ENCODE data around the gene ATP5PB. TPM values are rescaled to one million over a fixed set of nuclear protein-coding genes. Genes with fewer than 3 reads are reported as not detected.
A peak's percentile ranks its signal among the peaks of the same experiment; 100 is the strongest.

ATP5PB gene
- total RNA-seq, 1 experiment from 2014 or later = 323 TPM

DNA sequence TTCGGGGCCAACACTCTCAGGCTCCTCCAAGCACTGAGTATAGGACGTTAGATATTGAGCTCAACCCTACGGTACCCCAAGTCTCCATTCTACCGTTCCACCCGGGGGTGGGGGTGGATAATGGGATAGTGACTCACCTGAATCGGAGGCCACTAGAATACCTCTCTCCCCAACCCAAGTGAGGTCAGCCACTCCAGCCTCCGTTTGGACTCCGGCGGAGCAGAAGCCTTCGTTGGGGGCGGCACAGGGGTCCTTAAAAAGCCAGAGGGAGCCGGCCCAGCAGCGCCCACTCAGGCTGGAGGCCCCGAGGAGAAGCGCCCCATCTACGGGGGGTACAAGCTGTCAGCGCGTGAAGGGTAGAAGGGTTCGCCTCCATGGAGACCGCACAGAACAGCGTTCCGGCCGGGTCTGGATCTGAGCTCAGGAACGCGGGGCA, 764 bp upstream of the ATP5PB start:
- Histone ChIP-seq H3K36me3 (ENCODE audit: control insufficient read depth in 1 of 2, insufficient read depth in 2 of 2, low read length in 2 of 2) (peaks cover 22 to 45% of the 10 kb centered on the region in 2 experiments; a peak in 3 of 4 replicates), H3K4me2 (ENCODE audit: low read length) (peak overlapping the region; percentile 83), H3K27me3 (ENCODE audit: insufficient read depth, low read length) (no peaks in the 10 kb centered on the region), H3K4me1 (ENCODE audit: control insufficient read depth in 1 of 2, insufficient read depth in 2 of 2, low read length in 2 of 2) (peaks cover 15 to 28% of the 10 kb centered on the region in 2 experiments), H4K20me1 (ENCODE audit: insufficient read depth) (peaks cover 3% of the 10 kb centered on the region; the same call in 1 of the 2 replicates), H3K79me2 (ENCODE audit: insufficient read depth, low read length) (peaks cover 96% of the 10 kb centered on the region), H3K9me3 (ENCODE audit: control insufficient read depth in 1 of 2, insufficient read depth in 1 of 2, low read depth in 1 of 2, low read length in 2 of 2) (no peaks in the 10 kb centered on the region), H3K27ac (ENCODE audit: low read depth, low read length) (peak overlapping the region; percentile 60), H2AFZ (ENCODE audit: low read depth, low read length, poor library complexity, severe bottlenecking) (no peak overlapping the region), H3K9ac (ENCODE audit: low read length) (peak overlapping the region; percentile 83), H3K9me2 (ENCODE audit: insufficient read depth) (no peaks in the 10 kb centered on the region), H3K4me3 (replicated peaks in 1 of 2; ENCODE audit: low read depth in 1 of 2, low read length in 2 of 2) (peak overlapping the region; percentile 87 to 89)
- DNase-seq (ENCODE audit: low read depth, low spot score) (no peak), ATAC-seq (peak; percentile 2; the same call in 1 of the 2 replicates)
- ChIA-PET POLR2A (interaction anchor here (0.5 to 1.1 kb wide), 3 partner anchors 171 to 613 kb away, joined by 3 to 4 read pairs (median 3); partner anchors contain the start of gene RAP1A), CTCF (interaction anchor here (0.7 to 1.4 kb wide), 3 partner anchors 48 to 920 kb away, joined by 3 read pairs; no protein-coding TSS in a partner anchor), RAD21 (ENCODE audit: low non-redundant PET in 1 of 2, low total read pairs in 2 of 2, uncharacterized antibody in 2 of 2, unreplicated experiment in 2 of 2) (no interaction called here)
- intact Hi-C loops (cut with micrococcal nuclease) = no loop called here
- BruUV-seq (replicated peaks) = no TSS peak
- TF ChIP-seq FOSL1 (IDR thresholded peaks at IDR 0.05; ENCODE audit: low read depth) (no peak), POLR2A (IDR thresholded peaks at IDR 0.05; ENCODE audit: borderline replicate concordance, extremely low read depth, insufficient read depth, insufficient read length) (no peak), ELF1 (IDR thresholded peaks at IDR 0.05; ENCODE audit: borderline replicate concordance, low read depth) (no peak), SP1 (IDR thresholded peaks at IDR 0.05; ENCODE audit: low read depth) (no peak), TCF7L2 (IDR thresholded peaks at IDR 0.05; ENCODE audit: borderline replicate concordance, extremely low read depth, insufficient read depth, insufficient read length) (no peak), CBX3 (IDR thresholded peaks at IDR 0.05; ENCODE audit: low read depth) (no peak)

GRCh38 chr1:111449703-111450017, 396 bp downstream of the ATP5PB start:
- peak overlapping the region; percentile 77 for H3K27ac ChIP-seq (ENCODE audit: low read depth, low read length)
- H3K4me2 ChIP-seq (ENCODE audit: low read length) = peak overlapping the region; percentile 79
- peaks cover 3% of the 10 kb centered on the region; the same call in 1 of the 2 replicates for H4K20me1 ChIP-seq (ENCODE audit: insufficient read depth)
- DNase-seq (ENCODE audit: low read depth, low spot score) = no peak
- no TSS peak for BruUV-seq (replicated peaks)
- H3K4me1 ChIP-seq (ENCODE audit: control insufficient read depth in 1 of 2, insufficient read depth in 2 of 2, low read length in 2 of 2) = peaks cover 15 to 22% of the 10 kb centered on the region in 2 experiments
- H2AFZ ChIP-seq (ENCODE audit: low read depth, low read length, poor library complexity, severe bottlenecking) = no peak overlapping the region
- ChIA-PET POLR2A (interaction anchor here (1.1 kb wide), 1 partner anchor 229 kb away, joined by 3 read pairs; no protein-coding TSS in a partner anchor), RAD21 (ENCODE audit: low non-redundant PET in 1 of 2, low total read pairs in 2 of 2, uncharacterized antibody in 2 of 2, unreplicated experiment in 2 of 2) (no interaction called here), CTCF (no interaction called here)
- intact Hi-C loops (cut with micrococcal nuclease) = no loop called here
- H3K27me3 ChIP-seq (ENCODE audit: insufficient read depth, low read length) = no peaks in the 10 kb centered on the region
- H3K9ac ChIP-seq (ENCODE audit: low read length) = peak overlapping the region; percentile 81
- peak overlapping the region; percentile 87 to 89 for H3K4me3 ChIP-seq (replicated peaks in 1 of 2; ENCODE audit: low read depth in 1 of 2, low read length in 2 of 2)
- no peak for ATAC-seq
- H3K9me2 ChIP-seq (ENCODE audit: insufficient read depth) = no peaks in the 10 kb centered on the region
- H3K9me3 ChIP-seq (ENCODE audit: control insufficient read depth in 1 of 2, insufficient read depth in 1 of 2, low read depth in 1 of 2, low read length in 2 of 2) = no peaks in the 10 kb centered on the region
- peaks cover 16 to 40% of the 10 kb centered on the region in 2 experiments; a peak in 3 of 4 replicates for H3K36me3 ChIP-seq (ENCODE audit: control insufficient read depth in 1 of 2, insufficient read depth in 2 of 2, low read length in 2 of 2)
- peaks cover 97% of the 10 kb centered on the region for H3K79me2 ChIP-seq (ENCODE audit: insufficient read depth, low read length)
- no peak for TF ChIP-seq RAD21 (IDR thresholded peaks at IDR 0.05; ENCODE audit: low read depth)
- no peak for TF ChIP-seq ZFX (IDR thresholded peaks at IDR 0.05)
- TF ChIP-seq JUND (IDR thresholded peaks at IDR 0.05) = no peak
- TF ChIP-seq YY1 (IDR thresholded peaks at IDR 0.05; ENCODE audit: extremely low read depth, insufficient replicate concordance, low read depth, low read length) = no peak
- TF ChIP-seq ZBTB33 (IDR thresholded peaks at IDR 0.05; ENCODE audit: extremely low read depth, insufficient replicate concordance, low read length) = no peak
- no peak for TF ChIP-seq POLR2A (IDR thresholded peaks at IDR 0.05; ENCODE audit: borderline replicate concordance, extremely low read depth, insufficient read depth, insufficient read length)
- no peak for TF ChIP-seq SP1 (IDR thresholded peaks at IDR 0.05; ENCODE audit: low read depth)
- no peak for TF ChIP-seq REST (IDR thresholded peaks at IDR 0.05; ENCODE audit: low read depth)
- TF ChIP-seq CBX3 (IDR thresholded peaks at IDR 0.05; ENCODE audit: low read depth) = no peak
- no peak for TF ChIP-seq ATF3 (IDR thresholded peaks at IDR 0.05)
- no peak for TF ChIP-seq POLR2AphosphoS5 (IDR thresholded peaks at IDR 0.05; ENCODE audit: low read depth, low read length)
- TF ChIP-seq EZH2 (IDR thresholded peaks at IDR 0.05) = no peak

All from HCT116 (cell line).